DMS 273 treated with DMSO at 0.1 percent for 48 hours (cell line): ENCODE measurements around the gene FAM187B.
"Not testable (repeated sequence)": the region's sequence is repeated elsewhere in the genome, so short reads cannot be mapped to it uniquely, and the experiment has no call there.

Source experiments
- DNase-seq: peaks from one replicate; lab custom pipeline; 2025; lab: John Stamatoyannopoulos, UW

FAM187B gene

DNA sequence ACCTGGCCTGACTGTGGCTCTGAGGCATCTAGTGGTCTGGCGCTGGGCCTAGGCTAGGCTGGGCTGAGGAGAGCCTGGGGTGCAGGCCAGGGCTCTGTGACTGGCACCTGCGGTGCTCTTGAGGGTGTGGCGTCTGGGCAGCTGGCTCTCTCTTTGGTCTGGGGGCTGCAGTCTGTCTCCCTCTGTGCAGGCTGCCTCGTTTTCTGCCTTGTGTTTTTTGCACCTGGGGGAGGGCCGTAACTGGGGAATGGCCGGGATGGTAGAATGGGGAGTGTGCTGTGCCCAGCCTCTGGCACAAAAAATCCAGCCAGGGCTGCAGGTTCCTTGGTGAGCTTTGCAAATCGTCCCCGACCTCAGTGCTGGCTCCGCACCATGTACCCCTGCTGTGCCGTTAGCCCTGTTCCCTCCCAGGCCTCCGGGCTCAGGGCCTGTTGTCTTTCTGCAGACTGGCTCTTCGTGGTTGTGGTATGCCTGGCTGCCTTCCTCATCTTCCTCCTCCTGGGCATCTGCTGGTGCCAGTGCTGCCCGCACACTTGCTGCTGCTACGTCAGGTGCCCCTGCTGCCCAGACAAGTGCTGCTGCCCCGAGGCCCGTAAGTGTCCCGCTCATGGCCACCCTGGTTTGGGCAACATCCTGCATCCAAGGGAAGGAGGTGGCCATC is 33.7 kb upstream of the FAM187B start:
- no peak for DNase-seq

DNA sequence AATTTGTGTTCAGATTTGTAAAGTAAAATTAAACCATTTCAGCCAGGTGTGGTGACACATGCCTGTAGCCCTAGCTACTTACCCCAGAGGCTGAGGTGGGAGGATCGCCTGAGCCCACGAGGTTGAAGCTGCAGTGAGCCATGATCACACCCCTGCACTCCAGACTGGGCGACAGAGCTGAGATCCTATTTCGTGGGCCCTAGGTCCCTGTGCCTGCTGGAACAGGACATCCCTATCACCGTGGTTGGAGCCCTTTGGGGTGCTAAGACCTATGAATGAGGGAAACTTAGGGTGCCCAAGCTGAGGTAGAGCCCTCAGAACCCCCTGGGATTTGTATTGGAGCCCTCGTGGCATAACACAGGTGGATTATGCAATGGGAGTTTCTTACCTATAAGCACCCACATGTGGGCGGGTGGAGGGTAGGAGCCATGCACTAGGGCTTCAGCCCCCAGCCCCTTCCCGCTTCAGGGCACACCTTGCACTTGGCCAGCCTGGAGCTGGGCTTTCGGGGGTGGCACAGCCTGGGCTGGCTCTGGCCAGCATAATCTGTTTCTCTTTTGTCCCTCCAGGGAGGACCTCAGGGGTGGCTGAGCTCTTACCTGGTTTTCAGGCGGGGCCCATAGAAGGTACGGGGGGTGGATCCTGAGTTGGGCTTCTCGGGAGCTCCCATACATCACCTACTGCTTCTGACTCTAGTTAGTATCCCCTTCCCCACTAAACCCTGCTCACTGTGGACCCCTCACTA is 33.0 kb upstream of the FAM187B start:
- DNase-seq: no peak

DNA sequence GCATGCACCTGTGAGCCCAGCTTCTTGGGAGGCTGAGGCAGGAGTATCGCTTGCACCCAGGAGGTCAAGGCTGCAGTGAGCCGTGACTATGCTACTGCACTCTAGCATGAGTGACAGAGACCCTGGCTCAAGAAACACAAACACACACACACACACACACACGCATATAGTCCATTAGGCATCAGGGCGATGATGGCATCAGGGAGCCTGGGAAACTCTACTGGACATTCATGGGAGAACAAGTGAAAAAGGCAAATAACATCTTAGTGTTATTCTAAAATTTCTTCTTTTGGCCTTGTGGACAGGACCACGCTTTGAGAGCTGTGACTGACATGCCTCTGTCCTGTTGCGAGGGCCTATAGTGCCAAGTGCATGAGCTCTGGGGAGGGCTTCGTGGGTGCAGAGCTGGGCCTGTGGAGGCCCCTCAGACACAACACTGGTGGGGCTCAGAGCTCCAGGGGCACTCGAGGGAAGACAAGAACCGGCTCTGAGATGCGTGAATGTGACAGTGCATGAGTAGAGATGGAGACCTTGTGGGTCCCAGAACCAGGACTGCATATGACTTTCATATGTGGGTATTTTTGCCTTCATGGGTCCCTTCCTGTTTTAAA is 32.3 kb upstream of the FAM187B start:
- no peak for DNase-seq

DNA sequence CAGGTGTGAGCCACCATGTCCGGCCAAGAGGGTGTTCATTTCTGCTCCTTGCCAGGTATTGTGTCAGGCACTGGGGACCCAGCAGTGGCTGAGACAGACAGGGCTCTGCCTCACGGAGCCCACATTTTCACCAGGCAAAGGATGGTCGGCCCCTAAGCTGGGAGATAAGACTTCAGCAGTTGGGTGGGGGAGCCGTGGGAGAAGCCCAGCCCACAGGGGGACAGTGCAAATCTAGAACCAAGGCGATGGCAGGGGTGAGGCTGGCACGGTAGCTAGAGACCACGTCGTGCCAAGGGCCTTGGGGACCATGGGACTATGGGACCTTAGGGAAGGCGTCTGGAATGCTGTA is 28.5 kb upstream of the FAM187B start:
- no peak for DNase-seq

DNA sequence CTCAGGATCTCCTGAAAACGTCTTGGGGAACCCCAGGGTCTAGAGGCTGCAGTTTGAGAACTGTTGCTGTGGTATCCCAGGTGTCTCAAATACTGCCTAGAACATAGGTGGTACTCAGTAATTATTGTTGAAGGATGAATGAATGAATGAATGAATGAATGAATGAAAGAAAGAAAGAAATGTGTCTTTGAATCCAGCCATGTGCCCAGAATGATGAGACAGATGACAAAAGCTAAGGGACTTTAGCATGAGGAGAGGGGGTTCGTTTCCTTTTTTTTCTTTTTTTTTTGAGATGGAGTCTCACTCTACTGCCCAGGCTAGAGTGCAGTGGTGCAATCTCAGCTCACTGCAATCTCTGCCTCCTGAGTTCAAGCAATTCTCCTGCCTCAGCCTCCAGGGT is 28.0 kb upstream of the FAM187B start:
- DNase-seq: no peak

DNA sequence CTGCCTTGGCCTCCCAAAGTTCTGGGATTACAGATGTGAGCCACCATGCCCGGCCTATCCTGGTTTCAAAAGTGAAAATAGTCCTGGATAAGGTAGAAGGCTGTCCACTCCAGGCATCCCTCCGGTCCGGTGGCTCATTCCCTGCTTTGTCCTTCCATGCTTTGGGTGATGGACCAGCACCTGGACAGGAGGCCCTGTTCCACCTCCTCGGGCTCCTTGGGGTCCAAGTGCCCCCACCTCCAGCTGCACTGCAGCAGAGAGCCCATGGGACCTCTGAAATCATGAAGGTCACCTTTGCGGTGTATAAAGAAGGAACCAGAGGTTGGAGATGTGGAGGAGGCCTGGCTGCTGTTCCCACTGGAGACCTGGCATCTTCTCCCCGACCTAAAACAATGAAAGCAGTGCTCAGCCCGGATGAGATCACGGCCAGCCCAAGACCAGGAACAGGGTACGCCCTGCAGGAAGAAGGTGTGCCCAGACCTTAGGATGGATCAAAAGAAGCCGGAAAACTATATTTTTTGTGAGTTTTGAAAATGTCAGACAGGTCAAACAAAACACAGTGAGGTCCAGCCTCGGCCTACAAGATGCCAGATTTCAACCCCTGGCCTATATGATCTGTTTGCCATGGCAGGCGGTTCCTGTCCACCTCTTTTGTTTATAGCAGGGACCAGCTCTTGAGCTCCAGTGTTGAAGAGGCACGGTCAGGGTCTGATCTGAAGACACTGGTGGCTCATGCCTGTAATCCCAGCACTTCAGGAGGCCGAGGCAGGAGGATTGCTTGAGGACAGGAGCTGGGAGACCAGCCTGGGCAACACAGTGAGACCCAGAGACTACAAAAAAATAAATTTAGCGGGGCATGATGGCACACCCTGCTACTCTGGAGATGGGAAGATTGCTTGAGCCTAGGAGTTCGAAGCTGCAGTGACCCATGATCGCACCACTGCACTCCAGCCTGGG is 26.1 kb upstream of the FAM187B start:
- no peak for DNase-seq

DNA sequence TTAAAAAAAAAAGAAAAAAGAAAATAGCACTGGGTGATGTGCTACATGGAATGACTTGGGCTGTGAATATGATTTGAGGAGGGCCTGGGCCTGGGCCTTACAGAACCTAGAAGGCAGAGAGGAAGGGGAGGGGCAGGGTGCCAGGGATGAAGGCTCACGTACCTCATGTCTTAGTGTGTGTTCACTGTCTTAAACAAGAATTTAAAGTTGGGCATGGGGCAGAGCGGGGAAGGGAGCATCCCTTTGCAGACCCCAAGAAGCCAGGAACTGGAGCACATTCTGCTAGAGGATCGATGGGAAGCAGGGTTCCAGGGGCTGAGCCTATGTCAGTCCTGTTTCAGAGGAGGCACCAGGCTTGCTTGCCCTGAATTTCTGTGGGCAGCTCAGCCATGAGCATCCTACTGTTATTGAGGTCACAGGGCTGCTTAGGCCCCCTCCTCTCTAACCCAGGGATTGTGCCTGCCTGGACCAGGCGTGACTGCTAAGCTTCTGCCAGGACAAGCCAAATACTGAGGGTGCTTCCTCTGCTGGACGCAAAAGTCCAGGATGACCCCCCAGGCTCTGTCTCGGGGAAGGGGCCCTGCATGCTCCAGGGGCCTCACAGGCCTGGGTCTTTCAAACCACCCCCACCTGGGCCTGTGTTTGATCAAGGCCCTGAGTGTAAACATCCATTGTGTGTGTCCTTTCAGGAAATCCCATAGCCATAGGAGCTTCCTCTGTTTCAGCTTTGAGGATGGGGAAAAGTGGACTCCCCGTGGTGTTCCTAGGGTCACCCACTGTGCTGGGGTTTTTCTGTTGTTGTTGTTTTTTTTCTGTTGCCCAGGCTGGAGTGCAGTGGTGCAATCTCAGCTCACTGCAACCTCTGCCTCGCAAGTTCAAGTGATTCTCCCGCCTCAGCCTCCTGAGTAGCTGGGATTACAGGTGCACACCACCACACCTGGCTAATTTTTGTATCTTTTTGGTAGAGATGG is 25.1 kb upstream of the FAM187B start:
- DNase-seq: no peak

DNA sequence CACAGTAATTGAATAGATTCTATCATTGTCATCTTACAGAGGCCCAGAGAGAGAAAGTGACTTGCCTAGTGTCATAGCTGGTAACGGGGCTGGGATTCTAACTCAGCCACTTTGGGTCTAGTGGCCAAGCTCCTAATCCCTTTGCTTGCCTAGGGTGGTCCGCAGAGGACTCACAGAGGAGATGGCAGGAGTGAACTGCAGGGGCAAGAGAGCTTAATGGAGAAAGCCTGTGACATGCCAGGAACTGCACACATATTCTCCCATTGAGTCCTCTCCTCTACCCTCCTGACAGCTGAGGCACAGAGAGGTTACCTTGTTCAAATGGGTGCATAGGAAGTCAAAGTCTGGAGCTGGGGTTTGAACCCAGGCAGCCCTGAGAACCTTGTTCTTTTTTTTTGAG is 22.9 kb upstream of the FAM187B start:
- no peak for DNase-seq

DNA sequence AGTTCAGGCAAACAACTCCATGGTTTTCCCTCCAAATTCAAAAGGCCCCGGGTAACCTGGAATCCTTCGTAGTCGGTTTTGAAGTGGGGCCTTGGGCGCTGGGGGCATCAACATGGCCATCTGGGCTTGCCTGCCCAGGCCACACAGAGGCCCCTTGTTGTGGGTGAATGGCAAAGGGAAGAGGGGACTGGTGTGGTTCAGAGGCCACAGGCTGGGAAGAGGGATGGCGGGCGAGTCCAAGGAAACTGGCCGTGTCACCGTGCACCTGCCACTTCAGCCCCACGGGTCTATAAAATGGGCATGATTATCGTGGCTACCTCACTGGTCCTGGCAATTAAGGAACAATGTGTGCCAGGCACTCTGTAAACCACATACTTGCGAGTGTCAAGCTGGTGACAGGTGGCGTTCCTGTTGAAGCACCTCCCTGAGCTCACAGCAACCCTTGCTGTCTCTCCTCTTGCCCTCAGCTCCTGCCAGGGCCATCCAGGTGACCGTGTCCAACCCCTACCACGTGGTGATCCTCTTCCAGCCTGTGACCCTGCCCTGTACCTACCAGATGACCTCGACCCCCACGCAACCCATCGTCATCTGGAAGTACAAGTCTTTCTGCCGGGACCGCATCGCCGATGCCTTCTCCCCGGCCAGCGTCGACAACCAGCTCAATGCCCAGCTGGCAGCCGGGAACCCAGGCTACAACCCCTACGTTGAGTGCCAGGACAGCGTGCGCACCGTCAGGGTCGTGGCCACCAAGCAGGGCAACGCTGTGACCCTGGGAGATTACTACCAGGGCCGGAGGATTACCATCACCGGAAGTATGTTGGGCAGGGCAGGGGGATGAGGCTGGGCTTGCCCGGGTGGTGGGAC is 21.5 kb upstream of the FAM187B start:
- DNase-seq: no peak

DNA sequence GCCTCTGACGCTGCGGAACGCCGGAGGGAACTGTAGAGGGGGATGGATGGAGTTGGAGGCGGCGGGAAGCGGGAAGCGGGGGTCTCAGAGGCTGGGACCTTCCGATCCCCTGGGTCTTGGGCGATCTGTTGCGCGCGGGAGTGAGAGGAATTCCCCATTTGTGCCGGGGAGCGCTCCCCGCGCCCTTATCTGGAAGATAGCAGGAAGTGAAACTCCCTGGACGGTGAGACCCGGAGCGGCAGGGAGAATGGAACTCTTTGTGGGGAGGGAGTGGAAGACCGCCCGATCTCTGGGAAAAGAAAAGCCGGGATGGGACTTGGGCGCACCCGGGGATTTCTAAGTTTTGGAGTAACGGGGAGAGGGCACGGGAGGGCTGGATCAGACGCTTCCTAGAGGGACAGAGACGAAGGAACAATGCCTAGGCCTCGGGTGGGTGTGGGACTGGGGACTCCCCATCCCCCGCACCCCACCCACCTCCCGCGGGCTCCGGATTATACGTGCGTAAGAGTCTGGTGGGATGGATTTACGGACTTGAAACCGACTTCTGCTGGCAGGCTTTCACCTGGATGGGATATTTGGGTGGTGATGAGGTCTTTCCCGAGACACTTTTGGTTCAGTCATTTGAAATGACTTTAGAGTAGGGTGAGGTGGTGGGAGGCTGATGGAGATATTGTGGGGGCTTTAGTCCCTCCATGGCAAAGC is 20.8 kb upstream of the FAM187B start:
- no peak for DNase-seq

DNA sequence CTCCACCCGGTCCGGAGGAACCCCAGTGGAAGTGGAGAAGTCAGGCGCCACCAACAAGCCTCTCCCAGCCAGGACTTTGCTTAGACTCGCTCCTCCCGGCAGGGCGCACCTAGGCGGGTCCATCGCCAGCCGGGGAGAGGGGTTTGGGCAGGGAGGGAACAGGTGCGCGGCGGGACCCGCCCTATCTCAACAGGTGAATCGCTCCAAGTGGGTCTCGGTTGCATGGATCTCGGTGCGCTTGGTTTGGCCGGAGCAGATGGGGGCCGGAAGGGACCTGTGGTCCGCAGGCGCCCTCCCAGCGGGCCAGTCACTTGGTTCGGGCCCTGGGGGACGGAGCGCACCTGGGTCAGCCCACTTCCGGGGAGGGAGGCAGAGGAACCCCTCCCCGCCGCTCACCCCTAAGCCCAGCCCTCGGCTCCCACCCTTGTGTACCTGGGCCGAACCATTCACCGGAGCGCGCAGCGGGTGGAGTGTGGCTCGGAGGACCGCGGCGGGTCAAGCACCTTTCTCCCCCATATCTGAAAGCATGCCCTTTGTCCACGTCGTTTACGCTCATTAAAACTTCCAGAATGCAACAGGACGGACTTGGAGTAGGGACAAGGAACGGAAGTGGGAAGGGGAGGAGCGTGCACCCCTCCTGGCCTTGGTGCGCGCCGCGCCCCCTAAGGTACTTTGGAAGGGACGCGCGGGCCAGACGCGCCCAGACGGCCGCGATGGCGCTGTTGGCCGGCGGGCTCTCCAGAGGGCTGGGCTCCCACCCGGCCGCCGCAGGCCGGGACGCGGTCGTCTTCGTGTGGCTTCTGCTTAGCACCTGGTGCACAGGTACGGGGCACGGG is 20.0 kb upstream of the FAM187B start, which contains the start of gene LSR:
Gene LSR, plus strand, starts transcription at position 693 of the 836 bp plus-strand sequence. Its CDS starts 21 bp downstream, at position 714.
- DNase-seq: no peak

DNA sequence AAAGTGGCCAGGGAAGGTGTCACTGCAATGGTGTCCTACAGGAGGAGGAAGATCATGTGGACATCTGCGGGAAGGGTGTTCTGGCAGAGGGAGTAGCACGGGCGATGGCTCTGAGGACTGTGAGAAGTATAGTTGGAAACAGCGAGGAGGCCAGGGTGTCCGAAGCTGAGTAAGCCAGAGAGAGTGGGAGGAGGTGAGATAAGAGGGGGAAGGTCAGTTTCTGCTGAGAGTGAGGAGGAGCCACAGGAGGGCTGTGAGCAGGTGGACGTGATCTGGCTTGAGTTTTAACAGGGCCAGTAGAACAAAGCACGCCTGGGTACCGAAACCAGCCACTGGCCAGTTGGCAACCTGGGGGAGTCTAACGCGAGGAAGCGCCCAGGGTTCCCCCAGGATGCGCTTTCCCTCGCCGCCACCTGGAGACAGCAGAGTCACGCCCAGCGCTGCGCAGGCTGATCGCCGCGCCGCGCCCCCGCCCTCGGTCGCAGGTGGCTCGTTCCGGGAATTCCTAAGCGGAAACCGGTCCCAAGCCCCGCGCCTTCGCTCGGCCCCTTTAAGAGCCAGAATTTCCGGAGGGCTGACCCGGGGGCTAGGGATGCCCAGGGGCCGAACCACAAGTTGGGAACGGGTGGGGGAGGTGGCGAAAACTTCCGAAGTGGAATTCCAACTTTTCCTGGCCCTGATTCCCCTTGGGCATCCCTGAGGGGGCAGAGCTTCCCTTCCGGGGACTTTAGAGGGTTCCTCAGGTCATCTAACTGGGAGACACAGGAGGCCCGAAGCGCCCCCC is 19.2 kb upstream of the FAM187B start:
- no peak for DNase-seq

DNA sequence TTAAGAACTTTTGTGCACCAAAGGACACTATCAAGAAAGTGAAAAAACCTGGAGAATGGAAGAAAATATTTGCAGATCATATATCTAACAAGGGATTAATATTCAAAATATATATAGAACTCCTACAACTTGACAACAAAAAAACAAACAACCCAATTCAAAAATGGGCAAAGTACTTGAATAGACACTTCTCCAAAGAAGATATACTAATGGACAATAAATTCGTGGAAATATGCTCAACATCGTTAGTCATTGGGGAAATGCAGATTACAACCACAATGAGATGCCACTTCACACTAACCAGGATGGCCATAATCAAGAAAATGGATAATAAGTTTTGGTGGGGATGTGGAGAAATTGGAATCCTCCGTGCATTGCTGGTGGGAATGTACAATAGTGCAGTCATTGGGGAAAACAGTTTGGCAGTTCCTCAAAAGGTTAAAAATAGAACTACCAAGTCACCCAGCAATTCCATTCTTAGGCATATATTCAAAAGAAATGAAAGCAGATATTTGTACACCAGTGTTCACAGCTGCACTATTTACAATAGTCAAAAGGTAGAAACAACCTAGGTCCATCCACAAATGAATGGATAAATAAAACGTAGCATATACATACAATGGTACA is 18.0 kb upstream of the FAM187B start:
- no peak for DNase-seq

DNA sequence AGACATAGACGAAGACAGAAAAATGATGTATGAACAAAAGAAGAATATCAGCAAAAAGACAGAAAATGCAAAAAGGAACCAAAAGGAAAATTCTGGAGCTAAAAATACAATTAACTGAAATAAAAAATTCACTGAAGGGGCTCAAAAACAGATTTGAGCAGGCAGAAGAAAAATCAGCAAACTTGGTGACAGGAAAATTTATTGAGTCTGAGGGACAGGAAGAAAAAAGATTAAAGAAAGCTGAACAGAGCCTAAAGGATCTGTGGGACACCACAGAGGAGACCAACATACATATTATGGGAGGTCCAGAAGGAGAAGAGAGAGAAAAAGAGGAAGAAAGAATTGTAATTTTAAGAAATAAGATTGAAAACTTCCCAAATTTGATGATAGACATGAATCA is 12.9 kb upstream of the FAM187B start:
- DNase-seq: no peak

DNA sequence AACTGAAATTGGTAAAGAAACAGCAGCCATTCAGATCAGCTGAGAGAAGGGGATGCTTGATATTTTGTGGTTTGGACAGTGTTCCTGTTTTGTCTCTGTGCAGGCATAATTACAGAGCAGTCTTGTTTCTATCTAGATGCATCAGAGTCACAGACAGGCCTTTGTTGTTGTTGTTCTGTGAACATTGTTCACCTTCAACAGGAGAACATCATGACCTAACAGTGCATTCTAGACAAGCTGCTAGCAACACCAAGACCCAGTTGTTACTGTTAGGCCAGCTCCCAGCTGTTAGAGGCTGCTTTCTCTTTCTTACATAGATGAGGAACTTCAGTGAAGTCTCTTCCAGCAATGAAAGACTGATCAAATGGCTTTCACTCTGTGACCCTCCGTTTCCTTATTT is 11.8 kb upstream of the FAM187B start:
- DNase-seq: no peak

DNA sequence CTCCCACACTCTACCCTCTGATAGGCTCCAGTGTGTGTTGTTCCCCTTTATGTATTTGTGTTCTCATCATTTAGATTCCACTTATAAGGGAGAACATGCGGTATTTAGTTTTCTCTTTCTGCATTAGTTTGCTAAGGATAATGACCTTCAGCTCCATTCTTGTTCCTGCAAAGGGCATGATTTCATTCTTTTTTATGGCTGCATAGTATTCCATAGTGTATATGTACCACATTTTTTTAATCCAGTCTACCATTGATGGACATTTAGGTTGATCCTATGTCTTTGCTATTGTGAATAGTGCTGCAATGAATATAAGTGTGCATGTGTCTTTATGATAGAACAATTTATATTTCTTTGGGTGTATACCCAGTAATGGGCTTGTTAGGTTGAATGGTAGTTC is 11.1 kb upstream of the FAM187B start:
- DNase-seq: not testable (repeated sequence)
